Activated naive CD4-positive, alpha-beta T cell (primary cell): ENCODE measurements around the gene SPAG6.
"Not testable (repeated sequence)": the region's sequence is repeated elsewhere in the genome, so short reads cannot be mapped to it uniquely, and the experiment has no call there.

Source experiments
- DNase-seq, 4 experiments: peaks; one replicate each; lab custom pipeline; 2025; lab: John Stamatoyannopoulos, UW

Gene SPAG6

GRCh38 chr10:22341190-22341925, 3.9 kb upstream of the SPAG6 start:
- no peak for DNase-seq

- no peak for DNase-seq
Observed at GRCh38 chr10:22341926-22342196, 3.4 kb upstream of the SPAG6 start.

GRCh38 chr10:22342421-22342820, 2.9 kb upstream of the SPAG6 start:
- DNase-seq: no peak

- no peak for DNase-seq
Observed at GRCh38 chr10:22343731-22344130, 1.6 kb upstream of the SPAG6 start.

- no peak for DNase-seq
Observed at GRCh38 chr10:22344249-22344648, 1.0 kb upstream of the SPAG6 start.

- no peak for DNase-seq
Observed at GRCh38 chr10:22344781-22345300, 455 bp upstream of the SPAG6 start.

GRCh38 chr10:22346096-22346661, 883 bp downstream of the SPAG6 start:
- no peak for DNase-seq

- DNase-seq: no peak
Observed at GRCh38 chr10:22349755-22350154, 4.5 kb downstream of the SPAG6 start.

- DNase-seq: no peak
Observed at GRCh38 chr10:22351131-22351703, 5.9 kb downstream of the SPAG6 start.

GRCh38 chr10:22356324-22356873, 11.1 kb downstream of the SPAG6 start:
- no peak for DNase-seq

- not testable (repeated sequence) for DNase-seq
Observed at GRCh38 chr10:22357770-22358169, 12.5 kb downstream of the SPAG6 start.

- DNase-seq: no peak
Observed at GRCh38 chr10:22363305-22363704, 18.0 kb downstream of the SPAG6 start.

GRCh38 chr10:22364407-22365140, 19.3 kb downstream of the SPAG6 start:
- no peak for DNase-seq

- DNase-seq: no peak
Observed at GRCh38 chr10:22365233-22365632, 19.9 kb downstream of the SPAG6 start.

GRCh38 chr10:22365644-22366434, 20.5 kb downstream of the SPAG6 start:
- no peak for DNase-seq

- no peak for DNase-seq
Observed at GRCh38 chr10:22366435-22366703, 21.1 kb downstream of the SPAG6 start.

- no peak for DNase-seq
Observed at GRCh38 chr10:22366771-22367170, 21.5 kb downstream of the SPAG6 start.

- DNase-seq: no peak
Observed at GRCh38 chr10:22367471-22367870, 22.2 kb downstream of the SPAG6 start.

- DNase-seq: no peak
Observed at GRCh38 chr10:22368402-22368801, 23.1 kb downstream of the SPAG6 start.

- DNase-seq: no peak
Observed at GRCh38 chr10:22368981-22369380, 23.7 kb downstream of the SPAG6 start.

GRCh38 chr10:22369434-22370072, 24.3 kb downstream of the SPAG6 start:
- no peak for DNase-seq

GRCh38 chr10:22370320-22370719, 25.0 kb downstream of the SPAG6 start:
- DNase-seq: no peak
